VCaP (cell line): Measurements from ENCODE around the gene SDCCAG8.

ENCODE experiments used
- H3K27ac ChIP-seq: fragments of 450-650 bp; 2 replicates; pipeline ENCODE4 v1.5.1; 2017
- TF ChIP-seq, protein P1 (sequence below): fragments of 450-650 bp; conservative IDR thresholded peaks from 2 replicates; pipeline ENCODE4 v1.5.1; 2017; ENCODE audit warnings: mild to moderate bottlenecking, moderate library complexity

Gene SDCCAG8

DNA sequence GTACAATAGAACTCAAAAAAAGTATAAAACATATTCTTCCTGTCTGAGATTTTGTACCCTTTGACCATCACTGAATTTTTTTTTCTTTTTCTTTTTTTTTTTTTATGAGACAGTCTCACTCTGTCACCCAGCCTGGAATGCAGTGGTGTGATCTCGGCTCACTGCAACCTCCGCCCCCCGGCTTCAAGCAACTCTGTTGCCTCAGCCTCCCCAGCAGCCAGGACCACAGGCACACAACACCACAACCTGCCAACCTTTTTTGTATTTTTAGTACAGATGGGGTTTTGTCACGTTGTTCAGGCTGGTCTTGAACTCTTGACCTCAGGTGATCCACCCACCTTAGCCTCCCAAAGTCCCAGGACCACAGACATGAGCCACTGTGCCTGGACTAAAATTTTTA, 10.4 kb downstream of the SDCCAG8 start:
- H3K27ac ChIP-seq, result peak overlapping the region; percentile 84; the same call in 1 of the 2 replicates

DNA sequence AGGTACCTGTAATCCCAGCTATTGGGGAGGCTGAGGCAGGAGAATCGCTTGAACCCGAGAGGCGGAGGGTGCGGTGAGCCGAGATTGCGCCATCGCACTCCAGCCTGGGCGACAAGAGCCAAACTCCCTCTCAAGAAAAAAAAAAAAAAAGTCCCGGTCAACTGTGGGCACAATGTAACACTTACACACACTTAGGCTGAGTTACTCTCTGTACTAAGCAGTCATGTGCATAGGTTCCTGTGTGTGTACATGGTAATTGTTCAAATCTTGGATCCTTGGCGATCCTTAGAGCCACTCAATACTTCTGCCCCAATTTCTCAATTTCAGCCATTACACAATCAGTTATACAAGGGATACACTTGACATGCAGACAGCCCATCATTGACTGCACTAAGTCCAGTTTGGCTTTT, 11.6 kb downstream of the SDCCAG8 start:
- no peak overlapping the region for H3K27ac ChIP-seq

More for the DNA sequence above, 10.4 kb downstream of the SDCCAG8 start:
- TF ChIP-seq, protein P1, sequence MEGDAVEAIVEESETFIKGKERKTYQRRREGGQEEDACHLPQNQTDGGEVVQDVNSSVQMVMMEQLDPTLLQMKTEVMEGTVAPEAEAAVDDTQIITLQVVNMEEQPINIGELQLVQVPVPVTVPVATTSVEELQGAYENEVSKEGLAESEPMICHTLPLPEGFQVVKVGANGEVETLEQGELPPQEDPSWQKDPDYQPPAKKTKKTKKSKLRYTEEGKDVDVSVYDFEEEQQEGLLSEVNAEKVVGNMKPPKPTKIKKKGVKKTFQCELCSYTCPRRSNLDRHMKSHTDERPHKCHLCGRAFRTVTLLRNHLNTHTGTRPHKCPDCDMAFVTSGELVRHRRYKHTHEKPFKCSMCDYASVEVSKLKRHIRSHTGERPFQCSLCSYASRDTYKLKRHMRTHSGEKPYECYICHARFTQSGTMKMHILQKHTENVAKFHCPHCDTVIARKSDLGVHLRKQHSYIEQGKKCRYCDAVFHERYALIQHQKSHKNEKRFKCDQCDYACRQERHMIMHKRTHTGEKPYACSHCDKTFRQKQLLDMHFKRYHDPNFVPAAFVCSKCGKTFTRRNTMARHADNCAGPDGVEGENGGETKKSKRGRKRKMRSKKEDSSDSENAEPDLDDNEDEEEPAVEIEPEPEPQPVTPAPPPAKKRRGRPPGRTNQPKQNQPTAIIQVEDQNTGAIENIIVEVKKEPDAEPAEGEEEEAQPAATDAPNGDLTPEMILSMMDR, result no peak

DNA sequence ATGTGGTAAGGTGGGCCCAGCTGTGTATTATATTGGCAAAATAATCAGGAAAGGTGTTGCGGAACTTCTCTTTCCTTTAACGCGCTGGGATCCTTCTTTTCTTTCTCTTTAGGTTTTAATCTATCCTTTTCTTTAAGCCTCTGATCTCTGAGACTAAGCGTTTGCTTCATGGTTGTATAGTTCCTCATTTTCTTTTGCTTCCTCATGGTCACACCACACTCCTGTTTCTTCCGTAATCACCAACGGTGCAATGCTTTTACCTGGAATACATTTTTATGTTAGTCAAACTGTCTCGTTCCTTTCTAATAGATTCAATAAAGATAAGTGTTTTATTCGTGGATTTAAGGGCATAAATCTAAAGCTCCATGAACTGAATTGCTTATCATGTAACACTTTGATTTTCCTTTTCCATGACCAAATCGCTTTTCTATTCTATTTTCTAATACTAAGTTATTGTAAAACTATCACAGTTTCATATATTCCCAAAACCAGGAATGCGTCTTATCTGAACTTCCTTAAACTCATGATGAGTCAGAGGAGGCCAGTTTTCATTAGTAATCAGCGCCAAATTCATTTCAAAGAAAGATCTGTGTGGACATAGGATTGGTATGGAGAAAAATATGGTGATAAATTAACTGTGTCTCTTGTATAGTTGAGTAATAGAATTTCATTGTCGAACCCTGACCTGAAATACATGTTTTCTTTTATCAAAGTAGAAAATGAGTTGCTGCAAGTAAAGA, 12.2 kb downstream of the SDCCAG8 start:
- no peak overlapping the region for H3K27ac ChIP-seq
- TF ChIP-seq, protein P1, result no peak

More for the DNA sequence above, 11.6 kb downstream of the SDCCAG8 start:
- TF ChIP-seq, protein P1, result no peak

DNA sequence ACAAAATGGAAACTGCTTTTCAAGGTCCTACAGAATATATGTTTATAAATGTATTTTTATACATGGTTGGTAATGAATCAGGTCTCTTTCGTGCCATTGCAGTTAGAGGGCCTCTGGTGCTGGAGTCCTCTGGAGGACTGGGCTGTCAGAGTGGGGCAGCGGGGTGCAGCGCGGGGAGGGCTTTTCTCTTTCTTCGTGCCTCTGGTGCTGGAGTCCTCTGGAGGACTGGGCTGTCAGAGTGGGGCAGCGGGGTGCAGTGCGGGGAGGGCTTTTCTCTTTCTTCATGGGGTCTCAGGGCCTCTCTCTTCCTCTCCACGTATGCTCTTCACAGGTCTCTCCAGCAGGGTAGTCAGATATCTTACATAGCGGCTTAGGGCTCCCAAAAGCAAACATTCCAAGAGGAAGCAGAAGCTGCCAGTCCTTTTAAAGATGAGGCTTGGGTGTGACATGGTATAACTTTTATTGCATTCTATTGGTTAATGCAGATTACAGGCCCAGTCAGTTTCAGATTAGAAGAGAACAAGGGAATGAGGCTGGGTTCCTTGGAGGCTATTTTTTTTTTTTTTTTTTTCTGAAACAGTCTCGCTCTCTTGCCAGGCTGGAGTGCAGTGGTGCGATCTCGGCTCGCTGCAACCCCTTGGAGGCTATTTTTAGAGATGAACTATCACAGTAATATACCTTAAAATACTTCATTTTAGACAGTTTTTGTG, 13.1 kb downstream of the SDCCAG8 start:
- TF ChIP-seq, protein P1, result no peak
- no peak overlapping the region for H3K27ac ChIP-seq

DNA sequence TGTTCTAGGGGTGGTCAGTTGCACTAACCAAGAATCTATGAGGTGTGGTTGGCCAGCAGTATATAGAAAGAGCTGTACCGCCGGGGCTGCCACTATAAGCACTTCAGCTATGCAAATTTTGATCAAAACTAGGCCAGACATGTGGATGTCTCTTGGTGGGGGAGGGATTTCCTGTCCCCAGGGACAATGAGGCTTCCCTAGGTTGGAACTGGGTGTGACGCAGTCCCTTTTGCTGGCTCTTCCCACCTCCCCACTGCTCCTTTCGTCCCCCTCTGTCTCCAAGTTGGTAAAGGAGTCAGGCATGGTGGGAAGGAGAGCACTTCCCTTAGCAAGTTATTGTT, 13.6 kb downstream of the SDCCAG8 start:
- H3K27ac ChIP-seq, result no peak overlapping the region
- TF ChIP-seq, protein P1, result no peak

DNA sequence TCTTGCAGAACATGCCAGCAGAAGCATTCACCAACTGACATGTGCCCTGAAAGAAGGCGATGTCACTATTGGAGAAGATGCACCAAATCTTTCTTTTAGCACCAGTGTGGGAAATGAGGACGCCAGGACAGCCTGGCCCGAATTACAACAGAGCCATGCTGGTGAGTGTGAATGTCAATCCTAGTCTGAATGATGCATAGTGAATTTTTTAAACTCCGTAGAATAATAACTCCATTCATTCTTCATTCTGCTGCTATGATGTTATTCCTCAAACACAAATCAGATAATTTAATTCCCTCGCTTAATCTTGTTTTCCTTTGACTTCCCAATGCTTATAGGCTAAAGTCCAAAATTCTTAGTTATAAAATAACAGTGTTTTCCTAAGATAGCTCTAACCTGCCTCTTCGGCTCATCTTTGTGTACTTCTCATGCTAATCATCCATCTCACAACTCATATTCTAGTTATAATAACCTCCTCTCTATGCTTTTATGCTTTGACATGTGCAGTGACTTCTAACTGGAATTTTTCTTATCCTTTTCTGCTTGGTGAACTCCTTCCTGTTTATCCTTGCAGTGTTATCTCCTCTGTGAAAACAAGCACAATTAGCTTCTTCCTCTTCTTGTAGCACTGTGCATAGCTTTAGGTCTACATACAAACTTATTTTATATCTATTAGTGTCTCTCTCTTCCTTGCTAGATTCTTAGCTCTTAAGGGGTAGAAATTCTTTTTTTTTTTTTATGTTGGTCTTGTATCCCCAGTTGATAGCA, 14.4 kb downstream of the SDCCAG8 start:
- TF ChIP-seq, protein P1, result no peak
- H3K27ac ChIP-seq, result no peak overlapping the region

DNA sequence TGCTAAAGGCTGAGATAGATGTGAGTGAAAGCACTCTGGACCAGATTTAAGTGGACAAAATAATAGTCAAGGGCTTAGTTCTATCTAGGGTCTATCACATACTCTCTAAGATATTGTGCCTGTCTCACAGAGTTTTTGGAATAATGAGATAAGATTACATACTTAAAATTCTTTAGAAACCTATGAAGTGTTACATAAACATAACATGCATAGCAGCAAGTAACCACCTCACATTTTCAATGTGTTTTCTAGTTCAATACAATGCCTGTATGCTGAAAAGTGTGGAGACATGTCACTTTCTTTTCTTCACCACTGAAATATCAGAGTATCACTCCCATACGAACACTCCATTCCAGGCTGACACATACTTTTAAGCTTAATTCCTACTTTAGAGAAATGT, 16.2 kb downstream of the SDCCAG8 start:
- TF ChIP-seq, protein P1, result no peak
- H3K27ac ChIP-seq, result no peak overlapping the region
